Stimulated activated CD4-positive, alpha-beta T cell treated with anti-CD3 and anti-CD28 coated beads, Interleukin-1b, Interleukin-23, amount 100 ng/mL, for 48 hours (primary cell): ENCODE measurements around the gene GLCE.

ENCODE experiments used
- DNase-seq: peaks from one replicate; pipeline ENCODE4 v3.0.0-alpha.2; 2020

The GLCE gene

DNA sequence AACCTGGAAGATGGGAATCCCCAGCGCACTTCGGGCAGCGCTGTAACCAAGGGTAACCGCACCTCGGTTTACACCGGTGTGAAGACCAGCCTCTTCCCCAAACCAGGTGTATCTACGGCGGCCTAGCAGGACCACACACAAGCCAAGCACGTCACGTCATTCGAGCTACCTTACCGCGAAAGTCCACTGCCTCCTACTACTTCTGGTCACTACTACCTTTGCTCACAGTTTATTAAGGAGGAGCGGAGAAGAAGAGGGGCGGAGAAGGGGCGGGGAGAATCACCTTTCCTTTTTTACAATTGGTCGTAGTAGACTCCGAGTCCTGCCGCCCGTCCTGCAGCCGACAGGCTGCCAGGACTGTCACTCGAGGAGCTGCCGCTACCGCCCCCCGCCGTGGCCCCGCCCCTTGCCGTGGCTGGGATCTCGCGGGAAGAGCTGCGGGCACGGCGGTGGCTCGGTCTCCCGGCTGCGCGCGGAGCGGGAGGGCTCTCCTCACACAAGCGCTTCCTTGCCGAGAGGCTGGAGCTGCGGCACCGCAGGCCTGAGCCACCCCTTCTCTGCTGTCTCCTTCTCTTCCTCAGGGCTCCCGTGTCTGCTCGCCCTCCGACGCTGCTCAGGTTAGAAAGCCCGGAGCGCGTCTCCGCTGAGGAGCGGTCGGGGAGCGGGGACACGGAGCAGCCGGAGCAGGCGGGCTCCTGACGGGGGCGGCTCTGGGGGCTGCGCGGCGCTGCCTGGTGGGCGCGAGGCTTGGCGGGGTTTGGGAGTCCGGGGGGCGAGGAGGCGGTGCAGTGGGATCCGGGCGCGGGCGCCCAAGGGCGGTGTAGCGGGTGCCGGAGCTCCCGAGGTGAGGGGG, at the start of gene GLCE:
TSS of gene GLCE (plus strand) at position 495 of the 853 bp plus-strand sequence. CDS start 95,172 bp downstream, outside the sequence.
- peak; percentile 92 for DNase-seq

DNA sequence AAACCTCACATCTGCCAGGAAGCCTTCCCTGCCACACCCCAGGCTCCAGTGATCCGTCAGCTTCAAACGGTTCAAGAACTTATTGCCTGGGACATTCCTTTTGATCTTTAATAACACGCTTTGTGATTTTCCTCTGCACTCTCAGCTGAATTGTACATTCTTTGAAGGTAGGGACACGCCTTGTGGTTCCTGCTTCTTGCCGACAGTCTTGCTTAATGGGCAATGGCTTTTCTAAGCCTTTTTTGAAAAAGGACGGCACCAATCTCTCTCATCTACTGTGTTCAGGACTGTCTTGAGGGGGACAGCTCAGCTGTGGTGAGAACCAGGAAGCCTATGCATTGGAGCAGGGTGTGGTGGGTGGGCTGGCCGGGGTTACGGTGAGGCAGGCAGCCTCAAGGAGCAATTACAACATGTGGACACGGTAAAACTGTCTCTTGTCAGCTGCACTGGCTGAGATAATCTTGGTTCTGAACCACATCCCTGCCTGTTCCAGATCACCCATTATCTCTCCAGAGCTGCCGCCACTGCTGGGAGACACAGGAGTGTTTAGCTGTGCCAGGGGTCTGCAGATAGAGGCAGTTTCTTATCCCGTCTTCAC, 46.0 kb upstream of the GLCE start:
- no peak for DNase-seq

DNA sequence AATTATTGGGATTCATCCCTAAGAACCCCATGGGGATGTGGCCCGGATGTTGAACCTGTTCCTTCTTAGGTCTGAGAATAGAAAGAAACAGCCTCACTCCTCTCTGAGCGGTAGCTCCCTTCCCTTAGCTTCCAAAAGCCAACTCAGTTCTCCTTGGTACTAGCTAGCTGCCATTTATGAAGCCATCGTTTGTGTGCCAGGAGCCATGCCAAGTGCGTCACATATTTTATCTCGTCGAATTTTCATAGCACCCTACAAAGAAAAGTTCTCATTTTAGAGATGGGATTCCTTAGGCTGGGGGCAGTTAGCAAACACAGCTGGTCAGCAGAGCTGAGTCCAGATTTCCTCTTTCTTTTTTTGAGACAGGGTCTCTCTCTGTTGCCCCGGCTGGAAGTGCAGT, 45.4 kb upstream of the GLCE start:
- DNase-seq: no peak

DNA sequence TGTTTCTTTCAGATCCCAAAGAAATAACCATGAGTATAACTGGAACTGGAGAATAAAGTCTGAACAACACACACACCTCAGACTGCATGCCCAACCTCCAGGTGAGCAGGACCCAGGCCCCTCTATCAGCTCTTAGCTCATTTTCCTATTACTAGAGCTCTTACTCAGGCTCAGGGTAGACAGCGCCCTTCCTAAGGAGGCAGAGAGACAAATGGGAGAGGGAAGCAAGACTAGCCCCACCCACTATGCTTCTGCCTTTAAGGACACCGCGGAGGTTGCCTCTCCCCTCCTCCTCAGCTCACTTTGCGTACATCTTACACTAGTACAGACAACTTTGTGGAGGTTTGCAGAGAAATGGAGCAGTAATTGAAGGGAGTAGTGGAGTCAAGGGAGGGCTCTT, 44.0 kb upstream of the GLCE start:
- DNase-seq: no peak

DNA sequence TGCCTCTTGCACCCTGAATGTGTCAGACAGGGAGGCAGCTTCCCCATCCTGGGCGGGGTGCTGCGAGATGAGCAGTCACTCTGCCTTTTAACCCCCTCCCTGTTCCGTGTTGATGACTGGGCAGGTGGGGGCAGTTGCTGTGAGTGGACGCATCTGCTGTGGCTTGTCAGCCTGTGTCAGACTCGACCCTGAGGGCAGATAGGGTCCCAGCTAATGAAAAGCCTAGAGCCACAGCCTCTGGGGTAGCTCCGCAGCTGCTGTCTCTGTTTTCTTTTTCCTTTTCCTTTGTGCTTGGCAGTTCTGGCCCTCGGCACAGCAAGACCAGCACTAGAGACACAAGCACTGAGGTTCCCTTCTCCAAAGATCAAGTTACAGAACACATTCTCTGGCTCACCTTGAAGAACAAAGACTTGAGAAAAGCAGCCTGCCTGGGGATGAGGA, 43.0 kb upstream of the GLCE start:
- no peak for DNase-seq

DNA sequence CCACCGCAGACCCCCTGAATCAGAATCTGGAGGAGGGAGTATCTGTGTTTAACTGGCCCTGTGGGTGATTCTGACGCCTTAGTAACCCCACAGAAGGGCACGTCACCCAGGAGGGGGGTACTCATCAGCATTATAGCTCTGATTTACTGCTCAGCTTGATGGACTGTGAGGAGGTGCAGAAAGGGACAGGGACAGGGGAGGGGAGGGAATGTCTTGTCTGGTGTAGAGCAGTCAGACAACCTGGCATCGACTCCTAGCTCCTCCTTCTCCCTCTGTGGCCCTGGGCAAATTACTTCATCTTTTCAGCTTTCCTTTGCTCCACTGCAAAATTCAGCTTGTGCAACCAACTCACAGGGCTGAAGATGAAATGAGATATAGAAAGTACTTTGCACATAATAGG, 42.3 kb upstream of the GLCE start:
- no peak for DNase-seq

DNA sequence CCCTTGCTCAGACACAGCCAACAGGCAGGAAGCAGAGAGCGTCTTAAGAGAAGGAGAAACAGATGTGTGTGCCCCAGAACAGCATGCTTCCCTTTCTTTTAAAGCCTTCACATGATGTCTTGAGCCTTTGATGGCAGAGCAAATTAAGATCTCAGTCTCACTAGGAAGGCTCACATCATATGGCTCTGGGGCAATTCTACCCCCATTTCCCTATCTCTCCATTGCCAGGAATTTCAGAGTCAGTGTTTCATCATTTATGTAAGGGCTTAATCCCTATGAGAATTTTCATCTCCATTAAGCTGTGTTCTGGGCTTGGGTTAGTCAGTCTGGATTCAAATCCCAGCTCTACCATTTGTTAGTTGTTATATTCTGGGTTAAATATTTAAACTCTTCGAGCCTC, 41.4 kb upstream of the GLCE start:
- no peak for DNase-seq

DNA sequence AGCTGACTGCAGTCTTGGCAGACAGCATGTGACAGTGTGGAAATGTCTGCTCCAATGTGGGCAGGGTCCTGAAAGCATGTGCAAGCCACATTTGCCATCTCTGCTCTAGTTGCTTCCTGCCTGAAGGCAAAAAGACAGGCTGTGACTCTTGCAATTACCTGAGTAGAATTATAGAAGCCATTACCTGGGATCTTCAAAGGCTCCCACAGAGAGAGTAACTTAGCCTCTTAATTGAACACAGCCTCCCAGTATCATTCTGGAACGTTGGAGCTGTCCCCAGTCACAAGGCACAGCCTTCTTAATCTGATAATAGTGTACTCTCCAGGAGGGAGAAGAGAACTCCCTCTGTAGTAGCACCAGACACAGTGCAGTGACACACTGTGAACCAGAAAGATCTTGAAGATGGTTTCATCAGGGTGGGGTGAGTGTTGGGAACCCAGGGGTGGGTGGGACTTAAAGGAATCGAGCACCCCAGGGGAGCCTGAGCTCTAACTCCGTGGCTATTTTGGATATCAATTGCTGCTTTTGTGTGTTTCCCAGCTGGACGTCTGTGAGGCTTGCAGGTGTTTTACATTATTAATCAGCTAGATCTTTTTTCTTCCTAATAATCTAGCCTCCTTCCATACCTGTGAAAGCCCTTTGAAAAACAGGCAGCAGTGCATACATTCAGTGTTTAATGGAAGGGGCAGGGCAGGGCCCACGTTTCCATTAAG, 40.6 kb upstream of the GLCE start:
- no peak for DNase-seq

DNA sequence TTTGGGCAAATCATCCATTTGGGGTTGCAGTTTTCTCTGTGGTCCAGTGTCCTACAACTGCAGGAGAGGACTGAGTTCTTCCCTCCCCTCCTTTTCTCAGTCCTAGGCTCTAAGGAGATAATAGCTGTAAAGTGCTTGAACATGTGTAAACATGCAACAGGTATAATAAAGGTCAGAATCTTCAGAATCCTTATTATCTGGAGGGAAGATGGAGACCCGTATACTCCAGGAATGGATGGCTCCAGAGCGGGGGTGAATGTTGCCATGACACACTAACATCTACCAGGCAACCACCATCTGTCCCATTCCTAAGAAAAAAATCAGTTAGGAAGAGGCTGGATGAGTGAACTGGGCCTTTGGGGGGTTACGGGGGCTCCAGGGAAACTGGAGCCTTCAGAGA, 39.7 kb upstream of the GLCE start:
- no peak for DNase-seq

DNA sequence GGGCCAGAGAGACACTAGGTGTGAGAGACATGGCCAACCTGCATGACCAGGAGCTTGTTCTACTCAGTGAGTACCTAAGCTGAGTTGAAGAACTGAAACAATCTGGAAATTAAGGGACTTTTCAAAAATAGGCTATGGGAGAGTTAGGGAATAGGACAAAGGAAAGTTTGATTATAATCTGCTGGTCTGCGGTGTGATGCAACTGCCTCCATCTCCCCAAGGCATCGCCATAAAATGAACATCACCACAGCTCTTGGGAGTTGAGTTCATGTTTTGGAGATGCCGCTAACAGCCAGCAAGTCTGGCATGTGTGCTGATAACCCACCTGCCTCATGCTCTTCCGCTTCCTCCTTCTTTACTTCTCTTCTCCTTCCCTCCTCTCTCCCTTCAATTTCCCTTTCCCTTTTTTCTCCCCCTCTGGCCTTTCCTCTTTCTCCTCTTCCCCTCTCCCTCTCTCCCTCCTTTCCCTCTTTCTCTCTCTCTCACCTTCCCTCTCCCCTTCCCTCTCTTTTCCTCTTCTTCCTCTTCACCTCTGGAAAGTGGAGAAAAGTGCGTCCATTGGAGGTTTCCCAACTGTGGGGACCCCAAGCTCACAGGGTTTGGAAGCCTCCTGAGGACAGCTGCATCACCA, 39.1 kb upstream of the GLCE start:
- no peak for DNase-seq

DNA sequence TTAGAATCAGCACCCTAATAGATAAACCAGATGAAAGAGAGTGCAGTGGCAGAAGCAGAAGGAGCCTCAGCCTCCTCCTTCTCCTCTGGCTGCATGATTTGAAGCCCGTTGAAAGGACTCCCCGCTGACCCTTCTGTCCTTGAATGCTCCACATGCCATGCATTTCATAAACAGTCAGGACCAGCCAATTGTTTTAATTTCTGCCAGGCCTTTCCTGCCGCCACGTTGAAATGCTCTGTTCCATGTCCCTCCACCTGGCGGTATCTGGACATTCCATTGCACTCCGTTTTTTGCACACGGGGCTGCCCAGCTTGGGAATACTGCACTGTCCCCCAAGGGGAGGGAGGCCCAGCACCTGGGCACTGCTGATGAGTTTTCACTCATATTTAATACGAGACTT, 35.2 kb upstream of the GLCE start:
- DNase-seq: no peak

DNA sequence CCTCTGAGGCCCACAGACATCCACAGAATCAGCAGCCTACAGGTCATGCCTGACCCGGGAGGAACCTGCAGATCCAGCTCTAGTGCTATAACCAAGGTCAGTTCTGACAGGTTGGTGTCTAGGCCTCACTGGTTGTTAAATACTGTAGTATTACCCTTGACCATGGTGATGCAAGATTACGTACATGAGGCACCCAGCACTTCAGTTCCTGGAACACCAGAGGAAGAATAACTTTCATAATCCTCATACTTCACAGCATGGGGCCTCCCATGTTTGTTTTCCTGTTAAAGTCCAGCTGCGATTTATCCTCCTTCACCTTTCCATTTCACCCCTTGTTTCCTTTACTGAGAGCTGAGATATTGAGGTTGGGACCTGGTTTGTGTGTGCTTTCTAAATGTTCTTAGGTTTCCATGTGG, 34.4 kb upstream of the GLCE start:
- DNase-seq: no peak

DNA sequence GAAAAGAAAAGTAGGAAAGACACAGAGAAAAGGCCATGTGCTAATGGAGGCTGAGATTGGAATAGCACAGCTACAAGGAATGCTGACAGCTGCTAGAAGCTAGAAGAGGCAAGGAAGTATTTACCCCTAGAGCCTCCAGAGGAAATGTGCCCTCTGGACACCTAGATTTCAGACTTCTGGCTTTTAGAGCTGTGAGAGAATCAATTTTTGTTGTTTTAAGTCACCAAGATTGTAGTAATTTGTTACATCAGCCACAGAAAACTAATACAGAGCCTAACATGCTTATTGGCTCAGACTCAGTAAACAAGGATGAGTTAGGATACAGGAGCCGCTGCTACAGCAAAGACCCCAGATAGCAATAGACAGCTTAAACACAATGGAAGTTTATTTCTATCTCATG, 33.1 kb upstream of the GLCE start:
- DNase-seq: no peak

DNA sequence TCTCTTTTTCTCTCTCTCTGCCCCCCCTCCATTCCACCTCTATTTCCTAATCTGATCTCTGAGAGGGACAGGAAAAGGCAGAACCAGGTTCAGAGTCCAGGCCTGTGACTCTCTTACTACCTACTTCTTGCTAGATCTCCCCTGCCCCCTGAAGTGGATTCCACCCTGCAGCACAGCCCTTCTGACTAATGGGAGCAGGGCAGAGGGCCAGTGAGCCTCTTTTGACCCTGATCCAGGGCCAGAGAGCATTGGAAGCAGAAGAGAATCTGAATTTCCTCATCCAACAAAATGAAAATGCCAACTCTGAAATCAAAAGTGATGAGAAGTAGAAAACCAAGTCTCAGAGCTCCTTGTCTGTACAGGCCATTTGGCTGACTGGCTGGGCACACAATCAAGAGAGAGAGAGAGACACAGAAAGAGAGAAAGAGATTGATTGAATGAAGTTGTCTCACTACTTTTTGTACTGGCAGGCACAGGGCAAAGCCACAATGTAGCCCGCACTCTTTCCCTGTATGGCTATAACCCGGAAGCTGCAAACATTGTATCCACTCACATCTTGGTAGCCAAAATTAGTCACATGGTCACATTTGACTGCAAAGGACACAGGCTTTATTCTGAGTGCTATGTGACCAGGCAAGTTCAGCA, 31.6 kb upstream of the GLCE start:
- DNase-seq: no peak

DNA sequence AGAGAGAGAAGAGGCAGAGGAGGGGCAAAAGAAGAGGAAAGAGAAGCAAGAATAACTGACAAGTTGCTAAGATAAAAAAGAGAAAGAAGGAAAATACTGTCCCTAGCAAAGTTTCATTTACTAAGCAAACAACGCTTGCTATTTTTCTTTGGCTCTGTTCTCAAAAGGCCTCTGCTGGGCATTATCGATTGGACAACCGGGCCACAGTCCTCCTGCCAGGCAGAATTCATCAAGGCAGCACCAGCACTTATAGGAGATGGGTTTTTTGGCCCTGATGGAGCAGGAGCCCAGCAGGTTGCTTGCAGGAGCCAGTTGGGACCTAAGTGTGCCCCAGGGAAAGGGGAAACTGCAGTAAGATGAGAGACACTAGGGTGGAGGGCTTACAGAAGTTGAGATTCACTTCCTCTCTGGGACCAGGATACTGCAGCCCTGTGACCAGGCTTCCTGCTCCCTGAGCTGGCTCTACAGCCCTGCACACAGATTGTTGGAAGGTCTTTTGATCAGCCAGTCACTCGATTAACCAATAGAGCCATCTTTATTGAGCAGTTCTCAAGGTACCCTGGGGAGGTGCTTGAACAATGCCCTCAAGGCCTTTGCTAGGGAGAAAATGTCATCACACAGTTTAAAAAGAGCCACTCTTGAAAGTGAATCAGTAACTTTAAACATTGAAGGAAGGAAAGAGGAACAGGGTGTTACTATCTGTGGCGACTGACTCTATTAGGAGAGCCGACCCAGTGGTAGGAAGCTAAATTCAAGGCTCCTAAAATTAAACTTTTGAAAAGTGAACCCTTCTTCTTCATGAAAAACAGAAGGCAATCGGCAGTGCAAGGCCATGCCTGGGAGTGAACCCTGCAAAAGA, 28.8 kb upstream of the GLCE start:
- DNase-seq: no peak

DNA sequence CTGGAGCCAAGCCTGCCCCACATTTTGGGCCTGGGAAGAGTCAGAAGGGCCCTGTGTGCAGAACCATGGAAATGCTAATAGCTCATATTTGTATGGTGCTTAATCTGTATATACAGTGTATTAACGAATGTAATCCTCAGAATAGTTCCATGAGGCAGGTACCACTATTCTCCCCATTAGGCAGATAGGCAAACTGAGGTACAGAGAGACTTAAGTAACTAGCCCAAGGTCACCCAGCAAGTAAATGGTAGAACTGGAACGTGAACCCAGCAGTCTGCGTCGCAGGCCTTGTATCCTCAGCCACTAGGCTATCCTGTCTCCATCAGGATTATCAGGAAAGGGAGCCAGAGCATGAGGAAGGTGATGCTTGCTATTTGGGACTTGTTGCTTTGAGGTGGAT, 28.0 kb upstream of the GLCE start:
- DNase-seq: no peak

DNA sequence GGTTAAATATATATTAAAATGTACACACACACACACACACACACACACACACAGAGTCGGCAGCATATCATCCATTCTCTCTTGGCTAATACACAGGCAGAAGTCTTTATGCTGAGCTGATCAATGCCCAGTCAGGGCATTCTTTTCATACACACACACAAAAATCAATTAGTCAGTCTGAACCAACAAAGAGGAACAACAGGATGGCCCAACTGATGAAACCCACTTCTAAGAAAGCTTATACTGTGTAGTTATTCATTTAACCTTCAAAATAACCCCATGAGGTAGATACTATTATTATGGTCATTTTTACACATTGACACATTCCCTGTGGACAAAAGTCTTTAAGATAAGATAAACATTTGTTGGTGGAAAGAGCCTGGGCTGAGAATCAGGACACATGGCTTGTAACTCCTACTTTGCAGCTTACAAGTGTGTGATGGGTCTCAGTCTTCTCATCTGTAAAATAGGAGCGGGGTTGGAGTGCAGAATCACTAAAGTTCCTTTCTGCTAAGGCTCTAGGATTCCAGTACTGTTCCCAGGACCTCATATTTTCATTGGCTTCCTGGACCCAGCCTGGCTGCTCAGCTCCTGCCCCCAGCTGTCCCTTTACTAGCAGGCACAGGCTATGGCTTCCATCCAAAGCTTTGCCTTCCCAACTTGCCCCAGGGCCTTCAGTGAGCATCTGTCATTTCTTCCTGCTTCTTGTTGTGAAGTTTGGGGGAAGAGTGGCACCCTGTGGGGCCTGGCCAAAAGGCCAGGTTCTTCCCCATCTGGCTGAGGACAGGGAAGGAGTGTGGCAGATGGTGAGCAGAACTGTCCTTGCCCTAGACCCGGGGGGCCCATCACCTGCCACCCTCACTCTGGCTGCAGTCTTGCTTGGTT, 27.2 kb upstream of the GLCE start:
- DNase-seq: no peak

DNA sequence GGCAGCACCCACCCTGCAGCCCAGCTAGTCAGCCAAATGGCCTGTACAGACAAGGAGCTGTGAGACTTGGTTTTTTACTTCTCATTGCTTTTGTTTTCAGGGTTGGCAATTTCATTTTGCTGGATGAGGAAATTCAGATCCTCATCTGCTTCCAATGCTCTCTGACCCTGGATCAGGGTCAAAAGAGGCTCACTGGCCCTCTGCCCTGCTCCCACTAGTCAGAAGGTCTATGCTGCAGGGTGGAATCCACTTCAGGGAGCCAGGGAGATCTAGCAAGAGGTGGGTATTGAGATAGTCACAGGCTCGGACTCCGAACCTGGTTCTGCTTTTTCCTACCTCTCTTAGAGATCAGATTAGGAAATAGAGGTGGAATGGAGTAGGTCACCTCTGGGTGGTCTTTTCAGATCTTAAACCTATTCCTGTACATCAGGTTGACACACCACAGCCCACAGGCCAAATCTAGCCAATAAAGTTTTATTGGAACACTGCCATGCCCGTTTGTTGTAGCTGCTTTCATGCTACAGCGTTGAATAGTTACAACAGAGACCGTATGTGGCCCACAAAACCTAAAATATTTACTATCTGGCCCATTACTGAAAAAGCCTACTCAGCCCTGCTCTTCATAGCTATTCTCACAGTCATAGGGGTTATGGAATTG, 26.4 kb upstream of the GLCE start:
- DNase-seq: no peak

DNA sequence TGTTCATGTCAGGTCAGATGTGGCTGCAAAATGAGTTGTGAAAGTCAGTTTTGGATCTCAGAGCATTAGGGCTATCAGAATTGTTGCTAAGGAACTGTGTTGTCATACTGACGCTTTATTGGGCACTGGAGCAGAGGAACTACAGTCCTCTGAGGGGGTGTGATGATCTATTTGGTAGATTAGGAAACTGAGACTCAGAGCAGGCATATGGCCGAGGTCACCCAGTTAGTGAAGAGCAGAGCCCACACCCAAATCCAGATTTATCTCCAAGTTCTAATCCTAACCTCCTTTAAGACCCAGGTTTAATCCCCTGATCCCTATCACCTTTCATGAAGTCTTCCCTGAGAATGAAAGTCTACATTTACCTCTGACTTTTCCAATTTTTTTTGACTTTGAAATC, 25.6 kb upstream of the GLCE start:
- DNase-seq: no peak

DNA sequence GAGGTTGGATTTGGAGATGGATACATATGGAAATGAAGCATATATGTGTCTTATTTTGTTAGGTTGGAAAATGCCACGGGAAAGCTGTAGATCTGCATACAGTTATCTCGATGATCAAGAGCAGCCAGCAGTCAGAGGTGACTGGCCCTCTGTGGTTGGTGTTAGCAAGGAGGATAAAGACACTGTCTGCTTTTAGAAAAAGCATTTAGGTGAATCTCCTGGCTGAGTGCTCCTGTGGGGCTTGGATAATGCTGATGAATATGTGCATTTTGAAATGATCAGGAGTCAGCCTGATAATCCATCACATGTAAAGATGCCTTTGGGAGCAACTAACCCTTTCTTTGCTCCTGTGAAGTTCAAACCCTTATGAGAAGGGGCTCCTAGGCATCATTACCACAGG, 24.9 kb upstream of the GLCE start:
- DNase-seq: no peak
